OCI-M1 (cell line): ENCODE data around the gene DKK1.
A peak's percentile ranks its signal among the peaks of the same experiment; 100 is the strongest.
"Not testable (repeated sequence)": the region's sequence is repeated elsewhere in the genome, so short reads cannot be mapped to it uniquely, and the experiment has no call there.

Experiments
- DNase-seq: peaks from one replicate; lab custom pipeline; 2025; lab: John Stamatoyannopoulos, UW

DKK1 gene

DNA sequence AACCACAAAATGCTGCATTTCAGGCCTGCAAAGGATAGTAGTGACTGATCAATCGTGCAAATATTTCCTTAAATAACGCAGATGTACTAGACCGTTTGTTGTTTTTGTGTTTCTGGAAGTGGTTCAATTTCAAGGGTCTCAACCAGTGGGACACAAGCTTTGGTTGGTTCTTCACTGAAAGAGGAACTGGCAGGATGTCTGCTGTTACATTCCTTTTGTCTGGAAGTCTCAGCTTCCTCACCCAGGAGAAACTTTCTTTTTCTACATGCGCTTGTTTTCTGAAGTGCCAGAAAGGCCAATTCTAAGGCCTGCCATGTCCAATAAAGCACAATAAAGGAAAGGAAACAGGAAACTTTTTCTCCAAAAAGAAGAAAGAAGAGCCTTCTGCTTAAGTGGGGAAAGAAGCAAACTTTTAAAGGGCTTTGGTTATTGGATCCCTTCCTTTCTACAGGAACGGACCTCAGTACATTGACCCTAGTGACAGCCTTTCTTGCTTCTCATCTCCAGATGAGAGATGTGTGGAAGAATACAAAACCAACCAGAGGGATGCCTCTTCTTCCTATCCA is 4.1 kb downstream of the DKK1 start:
- DNase-seq = no peak

DNA sequence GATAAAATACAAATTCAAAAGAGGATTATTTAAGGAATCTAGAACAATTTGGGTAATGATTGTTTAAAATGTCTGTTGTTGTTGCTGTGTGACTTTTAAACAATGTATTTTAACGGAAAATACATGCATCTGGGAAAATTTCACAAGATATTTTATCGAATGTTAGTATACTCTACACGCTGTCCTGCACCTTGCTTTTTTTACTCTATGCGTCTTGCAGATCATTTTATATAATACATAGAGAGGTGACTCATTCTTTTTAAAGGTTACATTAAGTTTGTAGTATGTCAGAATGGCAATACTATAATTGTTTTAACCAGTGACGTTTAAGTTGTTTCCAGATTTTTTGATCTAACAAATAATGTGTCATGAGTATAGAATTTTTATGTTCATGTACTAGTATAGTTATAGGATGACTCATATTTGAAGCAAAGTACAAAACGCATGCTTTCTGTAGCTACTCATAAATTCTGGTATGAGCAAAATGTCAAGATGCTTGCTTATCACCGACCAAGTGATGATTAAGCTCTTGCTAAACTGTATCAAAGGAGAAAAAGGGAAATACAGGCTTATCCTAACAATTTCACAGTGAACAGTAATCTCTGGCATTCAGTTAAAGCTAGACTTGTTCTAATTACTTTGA is 4.9 kb downstream of the DKK1 start:
- DNase-seq = peak; percentile 52

DNA sequence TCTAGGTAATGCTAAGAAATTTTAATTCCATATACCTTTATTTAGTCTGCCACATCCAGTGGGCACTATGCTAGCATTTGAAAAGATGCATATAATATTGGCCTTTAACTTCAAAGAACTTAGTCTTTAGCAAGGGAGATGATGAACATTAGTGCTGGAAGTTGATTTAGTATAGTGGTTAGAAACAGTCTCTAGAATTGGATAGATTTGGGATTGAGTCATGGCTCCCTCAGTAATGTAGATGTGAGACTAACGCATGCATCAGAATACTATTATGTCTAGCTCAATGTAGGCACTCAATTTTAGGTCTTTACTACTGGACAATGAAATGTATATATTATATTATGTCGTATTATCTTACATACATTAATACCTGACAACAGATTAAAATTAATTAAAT is 5.8 kb downstream of the DKK1 start:
- DNase-seq = no peak

DNA sequence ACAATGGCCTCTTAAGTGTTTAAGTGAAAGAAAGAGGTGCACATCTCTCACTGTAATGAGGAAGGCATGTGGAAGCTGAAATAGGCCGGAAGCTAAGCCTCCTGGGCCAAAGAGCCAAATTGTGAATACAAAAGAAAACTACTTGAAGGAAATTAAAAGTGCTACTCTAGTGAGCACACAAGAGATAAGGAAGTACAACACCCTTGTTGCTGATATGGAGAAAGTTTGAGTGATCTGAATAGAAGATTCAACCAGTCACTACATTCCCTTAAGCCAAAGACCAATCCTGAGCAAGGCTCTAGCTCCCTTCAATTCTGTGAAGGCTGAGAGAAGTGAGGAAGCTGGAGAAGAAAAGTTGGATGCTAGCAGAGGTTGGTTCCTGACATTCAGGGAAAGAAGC is 8.2 kb downstream of the DKK1 start:
- no peak for DNase-seq

DNA sequence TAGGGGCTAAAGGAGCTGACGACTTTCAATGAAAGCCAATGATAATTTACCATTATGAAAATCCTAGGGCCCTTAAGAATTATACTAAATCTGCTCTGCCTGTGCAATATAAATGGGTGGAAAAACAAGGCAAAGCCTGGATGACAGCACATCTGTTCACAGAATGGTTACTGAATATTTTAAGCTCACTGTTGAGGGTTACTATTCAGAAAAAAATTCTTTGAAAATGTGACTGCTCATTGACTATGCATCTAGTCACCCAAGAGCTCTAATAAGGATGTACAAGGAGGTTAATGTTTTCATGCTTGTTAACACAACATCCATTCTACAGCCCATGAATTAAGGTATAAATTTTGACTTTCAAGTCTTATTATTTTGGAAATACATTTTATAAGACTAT is 8.9 kb downstream of the DKK1 start:
- DNase-seq = no peak

DNA sequence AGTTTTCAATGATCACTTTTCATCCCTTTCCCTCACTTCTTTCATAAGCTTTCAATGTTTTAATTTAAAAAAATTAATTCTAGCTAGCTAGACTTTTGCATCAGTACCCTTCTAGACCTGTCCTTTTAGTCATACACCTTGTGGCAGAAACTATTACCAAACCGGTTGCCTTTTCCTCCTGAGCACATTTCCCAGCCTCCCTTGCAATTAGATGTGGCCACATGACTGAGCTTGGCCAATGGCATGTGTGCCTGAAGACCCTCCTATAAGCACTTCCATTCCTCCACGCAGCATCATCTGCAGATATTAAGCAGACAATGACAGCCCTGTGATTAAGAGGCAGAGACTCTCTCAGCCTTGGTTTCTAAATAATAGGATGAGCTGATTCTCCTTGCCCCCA is 12.3 kb downstream of the DKK1 start:
- DNase-seq = no peak

DNA sequence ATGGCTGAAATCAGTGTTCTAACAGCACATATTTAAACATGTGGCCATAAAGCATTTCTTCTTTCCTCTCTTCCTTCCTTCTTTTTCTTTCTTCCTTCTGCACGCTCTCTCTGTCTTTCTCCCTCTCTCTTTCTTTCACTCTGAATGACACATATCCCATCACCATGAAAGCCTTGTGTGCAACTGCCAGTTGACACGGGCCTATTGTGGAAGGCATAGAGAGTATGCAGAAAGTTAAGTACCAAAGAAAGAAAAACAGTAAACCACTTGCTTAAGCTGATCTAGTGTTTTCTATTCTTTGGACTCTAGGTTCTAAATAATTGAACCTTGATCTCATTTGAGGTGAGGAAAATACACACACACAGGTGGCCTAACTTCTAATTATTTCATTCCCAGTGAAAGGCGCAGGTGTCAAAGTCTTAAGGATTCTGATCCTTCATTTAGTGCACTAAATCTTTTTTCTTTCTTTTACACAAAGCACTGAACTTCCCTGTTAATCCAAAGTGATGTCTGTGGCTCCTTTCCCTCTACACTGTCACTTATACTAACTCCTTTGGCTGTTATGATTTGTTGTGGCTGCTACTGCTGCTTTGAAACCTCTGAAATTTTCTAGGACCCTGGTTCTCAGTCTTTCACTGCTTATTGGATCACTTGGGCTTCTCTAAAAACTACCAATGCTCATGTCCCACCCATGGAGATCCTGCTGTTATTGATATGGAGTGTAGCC is 17.7 kb downstream of the DKK1 start:
- DNase-seq = no peak

DNA sequence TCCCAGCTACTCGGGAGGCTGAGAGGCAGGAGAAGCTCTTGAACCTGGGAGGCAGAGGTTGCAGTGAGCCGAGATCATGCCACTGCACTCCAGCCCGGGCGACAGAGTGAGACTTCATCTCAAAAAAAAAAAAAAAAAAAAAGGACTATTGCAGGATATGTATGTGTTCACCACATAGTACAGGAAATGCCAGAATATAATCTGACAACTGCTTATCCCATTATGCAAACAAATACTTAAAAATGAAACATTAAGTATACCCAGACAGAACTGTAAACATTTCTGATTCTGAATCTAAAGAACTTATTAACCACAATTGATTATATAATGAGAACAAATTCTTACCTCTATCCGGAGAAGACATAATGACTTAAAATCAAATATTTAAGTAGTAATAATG is 18.7 kb downstream of the DKK1 start:
- DNase-seq = no peak

DNA sequence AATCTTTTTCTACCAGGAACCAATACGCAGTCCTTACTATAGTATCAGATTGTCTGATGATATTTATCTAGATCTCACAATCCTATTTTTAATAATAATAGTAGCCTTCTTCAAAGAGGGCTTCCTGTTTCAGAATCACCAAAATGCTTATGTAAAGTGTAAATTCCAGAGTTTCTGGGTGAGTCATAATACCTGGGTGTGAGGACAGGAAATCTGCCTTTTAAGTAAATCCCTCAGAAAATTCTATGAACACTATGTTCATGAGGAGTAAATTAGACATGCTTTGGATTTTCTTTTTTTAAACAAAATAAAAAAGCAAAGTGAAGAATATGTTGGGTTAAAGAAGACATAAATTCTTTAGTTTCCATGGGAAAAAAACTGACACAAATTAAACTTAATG is 20.5 kb downstream of the DKK1 start:
- DNase-seq = no peak

DNA sequence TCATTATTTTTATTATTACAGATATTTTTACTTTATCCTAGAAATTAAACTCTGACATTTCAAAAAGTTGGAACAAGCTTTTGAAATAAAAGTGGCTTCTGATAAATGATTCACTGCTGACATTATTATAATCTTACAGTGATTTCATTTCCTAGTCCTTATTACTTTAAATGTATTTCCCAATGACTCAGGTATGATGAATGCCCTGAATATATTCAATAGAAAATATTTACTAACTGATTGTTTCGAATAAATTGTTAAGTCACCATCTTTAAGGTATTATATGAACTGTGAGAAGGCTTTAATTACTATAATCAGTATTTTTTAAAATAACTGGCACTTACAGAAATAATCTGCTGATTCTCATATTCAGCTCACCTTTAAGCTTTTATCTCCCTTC is 21.6 kb downstream of the DKK1 start:
- no peak for DNase-seq

DNA sequence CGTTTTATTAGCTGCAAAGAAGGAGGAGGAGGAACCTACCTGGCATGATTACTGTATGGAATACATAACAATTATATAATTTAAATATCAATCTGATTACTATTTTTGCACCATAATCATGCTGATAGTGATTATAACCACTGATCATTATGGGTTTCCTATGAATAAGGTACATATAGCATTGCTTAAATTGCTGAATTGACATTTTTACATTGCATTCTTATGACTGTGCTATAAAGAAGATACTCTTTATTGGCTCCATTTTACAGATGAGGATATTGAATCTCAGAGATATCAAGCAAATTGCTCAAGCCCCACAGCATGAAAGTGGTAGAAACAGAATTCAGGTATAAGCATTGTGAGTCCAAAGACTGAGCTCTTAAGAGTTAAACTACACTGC is 23.1 kb downstream of the DKK1 start:
- DNase-seq = no peak

DNA sequence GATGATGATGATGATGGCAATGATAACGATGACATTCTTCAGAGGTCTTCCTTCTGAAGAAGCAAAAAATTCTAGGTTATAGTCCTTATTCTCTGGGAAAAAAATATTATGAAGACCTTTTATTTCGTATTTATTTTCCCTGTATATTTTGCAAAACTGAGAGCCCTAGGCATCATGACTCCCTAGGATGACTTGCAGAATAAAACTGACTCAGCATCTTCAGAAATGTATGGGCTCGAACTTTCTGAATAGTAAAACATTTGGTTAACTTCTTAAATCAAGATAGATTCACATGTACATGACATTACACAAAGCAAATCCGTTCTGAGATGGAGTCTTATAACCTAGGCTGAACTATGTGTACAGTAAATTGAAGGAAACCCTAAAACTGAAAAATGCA is 29.4 kb downstream of the DKK1 start:
- DNase-seq = peak; percentile 60

DNA sequence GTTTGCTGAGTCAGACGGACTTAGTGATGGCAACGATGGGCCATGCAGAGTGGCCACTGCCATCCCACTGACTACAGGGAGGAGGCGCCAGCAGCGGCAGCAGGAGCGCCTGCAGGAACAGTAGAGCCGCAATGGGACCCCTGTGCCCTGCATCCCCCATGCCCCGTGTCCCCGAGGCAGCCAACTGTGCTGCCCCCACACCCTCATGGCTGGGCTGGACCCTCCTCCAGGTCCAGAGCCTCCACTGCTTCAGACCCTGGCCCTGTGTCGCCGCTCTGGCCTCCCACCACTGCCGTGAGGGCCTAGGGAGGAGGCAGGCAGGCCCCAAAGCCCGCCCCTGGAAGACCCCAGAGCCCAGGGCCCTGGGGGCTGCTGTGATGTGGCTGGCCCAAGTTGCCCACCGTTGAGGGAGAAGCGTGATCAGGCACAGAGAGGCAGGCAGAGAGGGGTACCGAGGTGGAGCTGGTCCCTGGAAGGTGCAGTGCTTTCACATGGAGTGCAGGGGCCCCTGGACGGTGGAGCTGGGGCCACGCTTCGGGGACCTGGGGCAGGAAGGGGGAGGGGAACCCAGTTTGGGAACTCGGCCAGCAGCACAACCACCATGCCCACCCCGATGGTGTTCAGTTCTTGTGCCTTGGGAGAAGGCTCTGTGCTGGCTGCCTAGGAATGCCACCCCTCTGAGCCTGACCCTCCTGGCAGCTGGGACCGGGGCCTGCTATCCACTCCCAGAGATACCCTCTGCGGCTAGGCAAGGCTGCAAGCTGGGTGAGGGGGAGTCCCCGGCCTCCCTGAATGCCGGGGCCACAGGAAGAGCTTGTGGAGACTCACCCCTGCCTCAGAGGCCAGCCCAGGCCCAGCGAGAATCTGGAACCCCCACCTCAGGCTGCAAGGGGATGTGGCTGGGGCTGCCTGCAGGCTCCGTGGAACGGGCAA is 32.6 kb downstream of the DKK1 start:
- DNase-seq = no peak

DNA sequence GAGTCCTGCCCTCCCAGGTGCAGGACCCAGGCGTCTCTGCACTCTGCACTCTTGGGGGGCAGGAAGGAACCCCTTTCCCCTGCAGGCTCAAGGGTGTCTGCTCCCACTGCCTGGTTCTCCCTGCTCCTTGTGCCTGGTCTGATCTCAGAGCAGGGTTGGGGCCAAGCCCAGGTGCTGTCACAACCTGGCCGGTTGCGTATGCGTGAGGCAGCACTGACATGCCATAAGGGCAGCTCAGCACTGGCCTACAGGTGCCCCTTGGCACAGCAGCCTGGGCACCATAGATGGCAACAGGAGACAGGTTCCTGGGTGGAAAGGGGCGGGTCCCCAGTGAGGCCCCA is 33.2 kb downstream of the DKK1 start:
- no peak for DNase-seq

DNA sequence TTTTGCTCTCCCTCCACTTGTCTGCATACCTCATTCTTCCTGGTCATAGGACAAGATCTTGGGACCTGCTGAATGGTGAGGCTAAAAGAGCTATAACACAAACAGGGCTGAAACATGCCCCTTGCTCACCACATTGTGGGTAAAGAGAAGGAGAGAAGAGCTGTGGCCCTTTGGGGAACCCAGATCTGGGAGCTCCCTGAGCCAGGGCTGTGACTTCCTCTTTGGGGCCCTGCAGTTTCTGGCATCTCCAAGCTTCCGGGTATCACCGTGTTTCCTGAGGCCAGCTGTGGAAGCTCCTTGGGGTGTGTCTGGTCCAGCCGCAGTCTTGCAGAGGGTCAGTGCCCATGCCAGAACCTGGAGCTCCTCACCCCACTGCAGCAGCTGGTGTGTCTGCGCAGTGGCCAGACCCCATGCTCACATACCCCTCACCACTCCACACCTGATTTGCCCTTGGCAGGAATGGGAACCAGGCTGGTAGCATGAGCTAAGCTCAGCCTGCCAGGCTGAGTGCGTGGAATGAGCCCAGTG is 34.0 kb downstream of the DKK1 start:
- no peak for DNase-seq

DNA sequence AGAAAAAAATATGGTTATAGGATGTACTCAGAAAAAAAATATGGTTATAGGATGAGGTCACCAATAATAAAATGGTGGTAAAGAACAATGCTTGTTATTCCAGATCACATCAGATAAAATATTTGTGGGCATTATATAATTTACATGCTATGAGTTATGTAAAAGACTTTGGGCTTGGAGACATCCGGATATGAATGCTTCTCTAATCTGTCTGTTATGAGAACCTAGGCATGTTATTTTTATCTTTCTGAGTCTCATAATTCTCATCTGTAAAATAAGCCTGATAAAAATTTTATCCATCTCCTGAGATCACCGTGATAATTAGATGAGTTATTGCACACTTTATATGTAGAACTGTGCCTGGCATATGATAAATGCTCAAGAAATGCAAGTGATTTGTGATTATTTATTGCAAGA is 37.8 kb downstream of the DKK1 start:
- no peak for DNase-seq

DNA sequence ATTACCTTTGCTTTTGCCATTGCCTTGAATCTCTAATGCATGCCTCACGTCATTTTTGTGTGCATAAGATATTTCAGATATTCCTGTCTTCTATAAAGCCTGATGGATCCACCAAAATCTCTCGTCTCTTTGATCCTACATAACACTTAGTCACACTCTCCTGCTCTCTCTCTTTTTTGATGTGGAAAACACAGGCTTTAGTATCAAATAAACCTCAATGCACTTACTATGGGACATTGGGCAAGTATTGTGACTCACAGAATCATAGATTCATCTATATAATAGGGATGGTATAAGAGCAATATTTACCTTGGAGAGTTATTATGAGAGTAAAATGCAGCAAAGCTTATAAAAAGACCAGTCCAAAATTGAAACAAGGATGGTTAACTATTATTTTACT is 39.1 kb downstream of the DKK1 start:
- DNase-seq = no peak

DNA sequence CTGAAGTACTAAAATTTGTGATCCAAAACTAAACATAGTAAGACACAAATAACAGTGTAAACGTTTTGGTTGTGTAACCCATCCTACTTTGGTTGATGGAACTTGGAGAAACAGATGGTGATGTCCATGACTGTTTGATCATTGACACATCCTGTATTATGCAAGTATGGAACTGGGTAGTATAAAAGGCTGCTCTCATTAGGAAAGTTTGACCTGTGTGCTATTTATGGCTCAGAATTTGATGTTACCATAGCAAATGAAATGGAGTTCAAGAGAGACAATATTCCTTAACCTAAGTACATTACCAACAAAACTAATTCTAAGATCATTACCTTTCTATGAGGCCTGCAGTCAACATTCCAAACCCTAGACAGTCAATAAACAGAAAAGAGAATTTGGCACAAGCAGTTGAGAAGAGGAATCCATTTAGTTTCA is 39.9 kb downstream of the DKK1 start:
- DNase-seq = no peak

DNA sequence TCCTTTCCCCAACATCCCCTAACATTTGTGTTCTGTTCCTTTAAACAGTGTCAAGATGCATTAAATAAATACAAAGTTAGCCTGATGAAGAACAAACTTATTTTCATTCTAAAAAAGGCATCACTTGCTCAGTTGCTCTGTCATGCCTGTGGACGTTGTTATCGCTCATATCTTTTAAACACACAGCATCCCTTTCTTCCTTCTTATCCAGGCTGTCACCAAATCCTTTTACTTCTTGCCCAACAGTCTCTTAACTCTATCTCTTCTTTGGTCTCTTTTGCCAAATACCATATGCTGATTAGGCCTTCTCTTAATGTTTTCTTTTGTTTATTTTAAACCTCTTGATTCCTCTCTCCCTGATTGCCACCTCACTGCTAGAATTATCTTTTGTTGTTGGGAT is 43.9 kb downstream of the DKK1 start:
- peak; percentile 64 for DNase-seq

DNA sequence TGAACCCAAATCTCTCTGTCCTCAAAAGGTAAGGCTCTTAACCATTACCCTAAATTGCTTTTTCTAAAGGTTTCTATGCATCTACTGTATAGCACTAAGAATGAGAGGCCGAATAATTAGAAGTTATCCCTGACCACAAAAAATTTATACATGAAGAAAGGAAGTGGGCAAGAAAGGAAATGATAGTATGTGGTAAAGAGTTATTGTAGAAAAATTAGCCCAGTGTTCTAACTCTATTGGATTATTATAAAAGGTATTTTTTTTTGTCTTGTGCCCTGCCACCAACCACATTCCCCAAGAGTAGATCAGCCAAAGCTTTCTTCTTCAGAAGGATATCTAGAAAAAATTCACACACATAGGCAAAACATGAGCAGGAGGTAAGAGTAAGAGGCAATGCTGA is 45.4 kb downstream of the DKK1 start:
- no peak for DNase-seq

DNA sequence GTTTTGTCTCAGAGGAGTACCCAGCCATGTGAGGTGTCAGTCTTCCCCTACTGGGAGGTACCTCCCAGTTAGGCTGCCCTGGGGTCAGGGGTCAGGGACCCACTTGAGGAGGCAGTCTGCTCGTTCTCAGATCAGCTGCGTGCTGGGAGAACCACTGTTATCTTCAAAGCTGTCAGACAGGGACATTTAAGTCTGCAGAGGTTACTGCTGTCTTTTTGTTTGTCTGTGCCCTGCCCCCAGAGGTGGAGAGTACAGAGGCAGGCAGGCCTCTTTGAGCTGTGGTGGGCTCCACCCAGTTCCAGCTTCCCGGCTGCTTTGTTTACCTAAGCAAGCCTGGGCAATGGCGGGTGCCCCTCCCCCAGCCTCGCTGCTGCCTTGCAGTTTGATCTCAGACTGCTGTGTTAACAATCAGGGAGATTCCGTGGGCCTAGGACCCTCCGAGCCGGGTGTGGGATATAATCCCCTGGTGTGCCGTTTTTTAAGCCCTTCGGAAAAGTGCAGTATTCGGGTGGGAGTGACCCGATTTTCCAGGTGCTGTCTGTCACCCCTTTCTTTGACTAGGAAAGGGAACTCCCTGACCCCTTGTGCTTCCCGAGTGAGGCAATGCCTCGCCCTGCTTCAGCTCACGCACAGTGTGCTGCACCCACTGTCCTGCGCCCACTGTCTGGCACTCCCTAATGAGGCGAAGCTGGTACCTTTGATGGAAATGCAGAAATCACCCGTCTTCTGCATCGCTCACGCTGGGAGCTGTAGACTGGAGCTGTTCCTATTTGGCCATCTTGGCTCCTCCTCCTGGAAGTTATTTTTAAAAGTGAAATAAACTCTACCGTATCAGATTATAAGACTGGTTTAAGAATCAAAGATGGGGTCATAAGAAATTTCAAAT is 51.7 kb downstream of the DKK1 start:
- not testable (repeated sequence) for DNase-seq
